HG03521 (cell line): ENCODE results near the gene TRIM34.
A peak's percentile ranks its signal among the peaks of the same experiment; 100 is the strongest.
"Not testable (repeated sequence)": the region's sequence is repeated elsewhere in the genome, so short reads cannot be mapped to it uniquely, and the experiment has no call there.

Experiments used
- ATAC-seq: cut with Tn5 transposase; IDR thresholded peaks from one replicate; pipeline ENCODE4 v1.9.1; 2021; ENCODE audit warnings: mild to moderate bottlenecking, moderate library complexity; ENCODE audit not compliant: unreplicated experiment

The TRIM34 gene

GRCh38 chr11:5624489-5625279 is at the start of gene TRIM34:
Gene TRIM34, plus strand, starts transcription at chr11:5625001. Its CDS starts 7,331 bp downstream, at chr11:5632332.
- ATAC-seq, result peak; percentile 98

GRCh38 chr11:5575152-5575551 is 49.6 kb upstream of the TRIM34 start:
- ATAC-seq, result no peak

GRCh38 chr11:5577101-5577500 is 47.7 kb upstream of the TRIM34 start:
- no peak for ATAC-seq

- no peak for ATAC-seq
Observed at GRCh38 chr11:5580577-5580976, 44.2 kb upstream of the TRIM34 start, which contains the start of gene OR52B6. Gene OR52B6, plus strand, starts transcription at chr11:5580877. Its CDS starts 0 bp downstream, at chr11:5580877.

GRCh38 chr11:5581014-5581413 is 43.8 kb upstream of the TRIM34 start:
- no peak for ATAC-seq

GRCh38 chr11:5584458-5584857 is 40.3 kb upstream of the TRIM34 start:
- not testable (repeated sequence) for ATAC-seq

GRCh38 chr11:5589906-5590305 is 34.9 kb upstream of the TRIM34 start:
- ATAC-seq, result not testable (repeated sequence)

- no peak for ATAC-seq
Observed at GRCh38 chr11:5591613-5592012, 33.2 kb upstream of the TRIM34 start.

- ATAC-seq, result no peak
Observed at GRCh38 chr11:5592615-5593014, 32.2 kb upstream of the TRIM34 start.

GRCh38 chr11:5593146-5593545 is 31.7 kb upstream of the TRIM34 start:
- ATAC-seq, result no peak

- ATAC-seq, result no peak
Observed at GRCh38 chr11:5596607-5597201, 28.1 kb upstream of the TRIM34 start, which contains the start of gene TRIM6. Gene TRIM6, plus strand, starts transcription at chr11:5596637. Its CDS starts 261 bp downstream, at chr11:5596898.

- no peak for ATAC-seq
Observed at GRCh38 chr11:5597953-5598352, 26.8 kb upstream of the TRIM34 start.

GRCh38 chr11:5600374-5600851 is 24.4 kb upstream of the TRIM34 start:
- peak; percentile 94 for ATAC-seq

- ATAC-seq, result not testable (repeated sequence)
Observed at GRCh38 chr11:5602791-5603190, 22.0 kb upstream of the TRIM34 start.

- no peak for ATAC-seq
Observed at GRCh38 chr11:5603326-5603725, 21.5 kb upstream of the TRIM34 start.

GRCh38 chr11:5604896-5605295 is 19.9 kb upstream of the TRIM34 start:
- no peak for ATAC-seq

GRCh38 chr11:5605849-5606248 is 19.0 kb upstream of the TRIM34 start:
- no peak for ATAC-seq

- no peak for ATAC-seq
Observed at GRCh38 chr11:5608808-5609207, 16.0 kb upstream of the TRIM34 start.

GRCh38 chr11:5610446-5610845 is 14.4 kb upstream of the TRIM34 start:
- no peak for ATAC-seq

GRCh38 chr11:5611627-5612026 is 13.2 kb upstream of the TRIM34 start:
- ATAC-seq, result no peak

- no peak for ATAC-seq
Observed at GRCh38 chr11:5618807-5619206, 6.0 kb upstream of the TRIM34 start.
